ENCODE results near the gene JADE1.

JADE1 gene

DNA sequence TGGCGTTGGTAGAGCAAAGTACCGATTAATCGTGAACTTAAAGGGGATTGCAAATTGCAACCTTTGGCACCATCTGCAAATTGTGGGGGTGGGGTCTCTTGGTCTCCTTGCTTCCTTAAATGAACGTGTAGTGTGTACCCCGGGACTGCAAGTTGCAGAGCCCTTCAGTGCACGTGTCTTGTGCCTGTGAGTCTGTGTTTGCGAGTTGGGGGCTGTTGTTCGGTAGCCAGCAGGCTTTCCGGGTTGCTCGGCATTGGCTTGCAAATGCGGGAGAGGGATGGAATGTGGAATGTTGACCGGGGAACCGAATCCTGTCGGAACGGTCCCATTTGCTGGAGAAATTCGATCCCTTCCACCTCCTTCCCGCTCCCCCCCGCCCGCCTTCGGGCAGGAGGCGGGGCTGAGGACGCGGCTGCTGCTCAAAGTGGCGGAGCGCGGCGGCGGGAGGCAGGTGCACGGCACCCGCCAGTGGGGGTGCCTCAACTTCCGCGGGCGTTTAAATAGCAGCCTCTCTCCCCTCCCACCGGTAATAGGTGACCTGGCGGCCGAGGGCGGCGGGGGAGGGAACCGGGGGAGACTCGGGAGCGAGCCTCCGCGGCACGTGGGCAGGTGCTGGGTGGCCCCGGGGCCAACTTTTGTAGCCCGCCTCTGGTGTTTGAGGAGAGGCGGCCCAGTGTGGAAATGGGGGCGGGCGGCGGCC lies 1.5 kb downstream of the JADE1 start:
- peak; percentile 69 to 93 (median 80) for DNase-seq

GRCh38 chr4:128811571-128812441 lies 2.3 kb downstream of the JADE1 start:
- DNase-seq, result peak; percentile 60 to 95 (median 79)

GRCh38 chr4:128812442-128813235 lies 3.1 kb downstream of the JADE1 start:
- peak in 2 of 5 experiments; percentile 11 to 80 for DNase-seq

DNA sequence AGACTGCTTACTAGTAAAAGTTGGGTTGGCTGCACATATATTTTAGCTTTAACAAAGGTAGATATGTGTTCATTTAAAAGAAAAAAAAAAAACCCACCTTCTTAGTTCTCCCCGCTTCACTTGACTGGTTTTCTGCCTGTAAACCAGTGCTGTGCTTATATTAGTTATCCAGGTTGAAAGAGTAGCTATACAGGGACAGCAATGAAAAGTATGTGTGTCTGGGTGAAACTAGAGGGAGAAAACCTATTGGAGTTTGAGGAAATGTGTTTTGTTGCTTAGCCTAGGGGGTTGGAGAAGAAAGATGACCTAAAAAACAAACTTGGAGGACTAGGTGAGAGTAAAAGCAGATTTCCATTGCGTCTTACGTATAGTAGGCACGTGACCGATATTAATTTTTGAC lies 4.5 kb downstream of the JADE1 start:
- DNase-seq, result no peak

DNA sequence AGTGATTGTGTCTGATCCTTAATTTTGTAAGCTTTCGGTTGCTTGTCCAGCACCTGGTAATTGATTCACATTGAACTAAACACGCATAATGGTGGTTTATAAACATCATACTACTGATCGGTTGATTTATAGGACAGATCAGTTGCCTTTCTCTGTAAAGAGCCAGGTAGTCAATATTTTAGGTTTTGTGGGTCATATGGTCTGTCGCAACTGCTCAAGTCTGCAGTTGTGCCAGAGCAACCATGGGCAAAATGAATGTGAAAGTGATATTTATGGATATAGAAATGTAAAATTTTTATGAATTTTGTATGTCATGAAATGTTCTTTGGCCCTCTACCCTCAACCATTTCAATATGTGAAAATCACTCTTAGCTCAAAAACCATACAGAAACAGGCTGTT lies 8.9 kb downstream of the JADE1 start:
- DNase-seq, result no peak

DNA sequence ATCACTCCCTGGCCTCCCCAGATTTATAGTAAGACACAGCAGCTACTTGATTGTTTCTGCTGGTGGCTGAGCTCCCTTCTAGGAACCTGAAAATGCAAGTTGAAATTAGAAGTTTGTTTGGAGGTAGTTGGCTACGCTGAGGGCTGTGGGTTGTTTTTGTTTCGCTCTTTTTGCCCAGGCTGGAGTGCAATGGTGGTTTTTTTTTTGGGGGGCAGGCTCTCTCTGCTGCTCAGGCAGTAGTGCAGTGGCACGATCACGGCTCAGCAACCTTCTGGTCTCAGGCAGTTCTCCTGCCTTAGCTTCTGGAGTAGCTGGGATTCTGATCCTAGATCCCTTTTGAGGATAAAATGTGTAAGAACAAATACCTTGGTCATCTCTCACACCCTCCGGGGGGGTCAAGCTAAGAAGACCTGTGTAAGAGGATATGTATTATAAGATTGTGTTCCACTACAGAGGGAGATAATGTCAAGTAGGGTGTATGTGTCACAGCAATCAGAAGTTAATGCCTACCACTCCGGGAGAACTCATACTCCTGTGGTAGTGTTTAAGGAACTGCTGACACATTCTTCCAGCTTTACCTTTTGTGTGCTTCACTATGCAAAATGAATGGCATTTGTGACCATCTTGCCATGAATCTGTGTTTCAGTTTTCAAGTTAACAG lies 9.7 kb downstream of the JADE1 start:
- DNase-seq, result peak in 1 of 5 experiments; percentile 9

DNA sequence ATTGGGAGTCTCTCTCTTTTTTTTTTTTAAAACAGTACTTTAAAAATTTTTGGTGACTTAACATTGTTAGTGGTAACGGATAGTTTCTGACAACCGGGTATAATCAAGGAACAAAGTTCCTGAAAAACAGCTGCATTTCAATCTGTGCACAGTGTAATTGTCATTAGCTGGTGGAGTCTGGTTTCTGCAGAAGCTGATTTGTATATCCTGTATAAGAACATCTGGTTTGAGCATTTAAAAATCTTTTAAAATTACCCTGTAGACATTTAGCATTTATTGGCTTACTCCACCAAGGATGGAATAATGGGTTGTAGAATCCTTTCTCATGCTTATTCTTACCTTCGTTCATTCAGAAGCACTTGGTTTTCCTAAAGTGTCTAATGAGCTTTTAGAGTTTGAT lies 11.2 kb downstream of the JADE1 start:
- DNase-seq, result no peak

- no peak for DNase-seq
Measured at GRCh38 chr4:128821151-128821550, 11.7 kb downstream of the JADE1 start.

GRCh38 chr4:128823025-128823661 lies 13.6 kb downstream of the JADE1 start:
- DNase-seq, result no peak

DNA sequence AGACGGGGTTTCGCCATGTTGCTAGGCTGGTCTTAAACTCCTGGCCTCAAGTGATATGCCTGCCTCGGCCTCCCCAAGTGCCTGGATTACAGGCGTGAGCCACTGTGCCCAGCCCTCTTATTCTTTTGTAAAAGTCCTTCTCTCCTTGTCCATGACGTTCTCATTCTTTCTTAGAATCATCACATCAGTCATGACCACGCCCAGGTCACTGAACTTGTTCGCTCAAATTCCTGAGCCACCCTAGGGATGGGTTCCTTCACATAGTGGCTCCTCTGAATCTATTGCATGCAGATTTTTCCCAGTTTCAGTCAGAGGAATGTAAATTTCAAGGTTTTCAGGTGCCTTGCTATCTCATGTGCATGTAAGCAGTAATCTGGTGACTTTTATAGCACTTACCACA lies 15.7 kb downstream of the JADE1 start:
- no peak for DNase-seq

- DNase-seq, result no peak
Measured at GRCh38 chr4:128827296-128827695, 17.8 kb downstream of the JADE1 start.

GRCh38 chr4:128830906-128831503 lies 21.5 kb downstream of the JADE1 start:
- no peak for DNase-seq

DNA sequence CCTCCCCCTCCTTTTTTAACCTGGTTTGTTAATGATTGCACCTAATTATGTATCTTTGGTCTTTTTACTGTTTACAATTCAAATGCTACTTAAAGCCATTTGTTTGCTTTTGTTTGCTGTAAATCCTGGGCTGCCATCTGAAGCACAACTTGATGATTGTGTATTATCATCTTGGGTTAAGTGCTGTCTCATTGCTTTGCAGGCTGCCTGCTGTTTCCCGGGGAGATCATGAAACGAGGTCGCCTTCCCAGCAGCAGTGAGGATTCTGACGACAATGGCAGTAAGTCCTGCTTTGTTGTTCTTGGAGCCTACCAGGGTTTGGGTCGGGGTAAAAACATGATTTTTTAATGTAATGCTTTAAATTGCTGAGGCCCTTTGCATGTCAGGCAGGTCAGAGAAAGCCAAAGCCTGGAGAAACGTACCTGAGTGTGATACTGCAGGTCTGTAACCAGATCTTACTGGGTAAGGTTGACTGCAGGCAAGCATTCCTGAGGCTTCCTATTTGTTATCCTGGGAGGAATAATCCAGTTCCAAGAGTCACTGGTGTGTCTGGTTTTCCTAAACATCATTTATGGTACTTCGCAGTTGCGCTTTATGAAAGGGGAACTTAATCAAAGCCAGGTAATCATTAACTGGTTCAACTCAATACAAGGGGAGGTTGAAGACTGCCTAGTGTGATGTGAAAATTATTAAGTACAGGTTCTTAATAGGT lies 22.2 kb downstream of the JADE1 start:
- DNase-seq, result no peak

DNA sequence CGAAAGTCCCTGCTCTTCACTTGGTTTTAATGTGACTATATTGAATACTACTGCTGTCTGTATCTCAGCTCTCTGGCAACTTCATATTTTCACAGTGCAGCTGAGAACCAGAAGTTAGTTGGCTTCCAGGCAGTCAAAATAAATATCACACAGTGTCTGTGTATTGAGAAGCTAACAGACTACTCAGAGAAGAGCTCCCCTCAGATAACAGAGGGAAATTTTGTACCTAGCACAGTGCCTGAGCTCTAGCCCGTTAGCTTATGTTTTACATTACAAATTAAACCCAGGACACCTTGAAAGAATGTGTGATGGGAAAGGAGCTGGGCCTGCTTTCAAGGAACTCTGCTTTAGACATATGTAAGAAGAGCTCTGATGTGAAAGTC lies 22.7 kb downstream of the JADE1 start:
- DNase-seq, result no peak

GRCh38 chr4:128835498-128836222 lies 26.2 kb downstream of the JADE1 start:
- no peak for DNase-seq

GRCh38 chr4:128837198-128837597 lies 27.7 kb downstream of the JADE1 start:
- no peak for DNase-seq

DNA sequence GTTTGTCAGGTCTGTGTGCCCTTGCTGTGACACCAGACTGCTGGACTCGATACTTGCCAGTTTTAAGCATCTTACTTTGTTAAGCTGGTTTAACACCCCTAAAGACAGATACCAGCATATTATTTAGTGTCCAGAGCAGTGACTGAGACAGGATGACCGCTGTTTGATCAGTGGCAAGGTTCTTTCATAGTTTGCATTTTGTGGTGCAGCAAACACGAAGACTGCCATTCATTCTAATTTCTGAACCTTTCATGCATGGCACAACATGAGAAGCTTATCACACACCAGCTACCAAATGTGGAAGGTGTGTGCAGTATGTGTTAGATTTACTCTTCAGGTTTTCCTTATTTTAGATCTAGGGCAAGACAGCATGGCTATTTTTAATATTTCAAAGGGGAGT lies 28.2 kb downstream of the JADE1 start:
- no peak for DNase-seq

GRCh38 chr4:128840711-128841318 lies 31.3 kb downstream of the JADE1 start:
- no peak for DNase-seq

DNA sequence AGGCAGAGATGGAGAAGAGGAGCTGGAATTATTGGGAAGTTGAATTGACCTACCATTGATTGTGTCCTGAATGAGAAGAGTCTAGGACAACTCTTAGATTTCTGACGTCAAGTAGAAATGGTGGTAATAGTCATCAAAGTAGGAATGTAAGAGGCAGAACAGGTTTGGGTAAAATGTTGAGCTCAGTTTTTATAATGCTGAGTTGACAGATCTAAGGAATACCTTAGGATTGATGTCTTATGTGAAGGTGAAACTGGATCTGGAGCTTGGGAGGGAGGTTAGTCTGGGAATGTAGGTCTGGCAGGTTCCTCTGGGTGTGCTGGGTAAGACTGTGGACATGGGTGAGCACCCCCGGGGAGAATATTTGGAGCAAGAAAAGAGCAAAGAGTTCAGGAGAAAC lies 31.9 kb downstream of the JADE1 start:
- no peak for DNase-seq

DNA sequence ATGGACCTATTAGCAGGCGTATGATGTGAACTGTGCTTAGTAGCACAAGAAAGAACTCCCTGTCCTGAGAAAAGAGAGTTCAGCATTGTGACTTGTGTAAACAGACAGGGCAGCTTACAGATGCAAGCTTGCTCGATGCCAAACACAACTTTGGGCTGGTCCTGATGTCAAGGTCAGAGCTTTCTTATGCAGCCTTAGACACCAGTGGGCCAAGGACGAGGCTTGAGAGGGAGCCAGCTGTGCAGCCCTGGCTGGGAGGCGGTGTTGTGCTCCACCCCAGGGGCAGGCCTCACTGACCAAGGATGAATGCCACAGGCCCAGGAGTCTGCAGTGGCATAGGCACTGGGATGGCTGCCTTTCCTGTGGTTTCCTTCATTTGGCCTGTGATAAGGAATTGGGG lies 35.4 kb downstream of the JADE1 start:
- DNase-seq, result no peak

Data from T-helper 2 cell (primary cell).